ENCODE results near the gene RYR2. TPM values are rescaled to one million over a fixed set of nuclear protein-coding genes. Genes with fewer than 3 reads are reported as not detected.

RYR2 gene
- total and polyA plus RNA-seq, 2 of the 8 experiments (the other 6 are each of a cell fraction or from before 2014, with no cell fraction given): 1.3 to 4.4 TPM

- TF ChIP-seq CEBPB (IDR thresholded peaks at IDR 0.05; ENCODE audit: low read depth, low read length) (no peak), TAF7 (optimal IDR thresholded peaks at IDR 0.05; ENCODE audit: borderline replicate concordance, low read depth, low read length) (no peak), KDM5A (IDR thresholded peaks at IDR 0.05; ENCODE audit: low read length) (no peak), RAD21 (IDR thresholded peaks at IDR 0.05 in 1 of 2, conservative IDR thresholded peaks at IDR 0.05 in 1 of 2; ENCODE audit: low read depth in 2 of 2, low read length in 2 of 2) (no peak), SP4 (IDR thresholded peaks at IDR 0.05; ENCODE audit: low read length) (no peak), GABPA (IDR thresholded peaks at IDR 0.05; ENCODE audit: borderline replicate concordance, insufficient read depth, low read length) (no peak)
- TF ChIP-seq, protein P1, sequence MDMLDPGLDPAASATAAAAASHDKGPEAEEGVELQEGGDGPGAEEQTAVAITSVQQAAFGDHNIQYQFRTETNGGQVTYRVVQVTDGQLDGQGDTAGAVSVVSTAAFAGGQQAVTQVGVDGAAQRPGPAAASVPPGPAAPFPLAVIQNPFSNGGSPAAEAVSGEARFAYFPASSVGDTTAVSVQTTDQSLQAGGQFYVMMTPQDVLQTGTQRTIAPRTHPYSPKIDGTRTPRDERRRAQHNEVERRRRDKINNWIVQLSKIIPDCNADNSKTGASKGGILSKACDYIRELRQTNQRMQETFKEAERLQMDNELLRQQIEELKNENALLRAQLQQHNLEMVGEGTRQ (IDR thresholded peaks at IDR 0.05; ENCODE audit: low read length): no peak
Measured at GRCh38 chr1:237875291-237875690, 833.3 kb downstream of the RYR2 start.

More at GRCh38 chr1:237875291-237875690, 833.3 kb downstream of the RYR2 start:
- no peak overlapping the region for H3K4me3 ChIP-seq (ENCODE audit: extremely low read depth in 1 of 4, insufficient read depth in 2 of 4, low read depth in 3 of 4, low read length in 4 of 4)
- 92% methylated on average over 8 of the region's 8 CpGs; no CpG with 5 or more reads in 1 of the 2 experiments for WGBS, 2 experiments (ENCODE audit: extremely low coverage in 1 of 2, insufficient coverage in 1 of 2, insufficient read length in 1 of 2, insufficient replicate concordance in 2 of 2, low coverage in 1 of 2, low lambda C conversion rate in 2 of 2, missing lambda C conversion rate in 1 of 2)
- H4K20me1 ChIP-seq (replicated peaks in 1 of 2; ENCODE audit: control insufficient read depth in 1 of 2, insufficient read depth in 2 of 2, low read length in 2 of 2): no peaks in the 10 kb centered on the region
- no peak overlapping the region for H3K9ac ChIP-seq (replicated peaks in 1 of 4; ENCODE audit: extremely low read depth in 1 of 4, low read depth in 3 of 4, low read length in 3 of 4)
- no peak overlapping the region for H2BK5ac ChIP-seq (ENCODE audit: low read depth, low read length)
- no peaks in the 10 kb centered on the region for H3K9me3 ChIP-seq (ENCODE audit: insufficient read depth in 2 of 2, low read depth in 1 of 2, low read length in 1 of 2)
- H2AFZ ChIP-seq (ENCODE audit: low read length): no peak overlapping the region
- H3K4me2 ChIP-seq (ENCODE audit: insufficient read depth in 1 of 2, low read depth in 2 of 2, low read length in 2 of 2): no peak overlapping the region
- no peak overlapping the region for H3K23ac ChIP-seq (ENCODE audit: insufficient read length)
- no peak for FAIRE-seq
- no peaks in the 10 kb centered on the region for H3K79me1 ChIP-seq (ENCODE audit: low read depth, low read length)
- DNase-seq (ENCODE audit: low read depth in 1 of 2, low spot score in 2 of 2): no peak
- no peak overlapping the region for H3K4ac ChIP-seq (replicated peaks; ENCODE audit: insufficient read length, low read depth, low read length)
- no peak overlapping the region for H2BK12ac ChIP-seq (ENCODE audit: low read depth, low read length)
- no peak overlapping the region for H4K91ac ChIP-seq (replicated peaks; ENCODE audit: insufficient read length, low read length)
- no peak overlapping the region for H3K14ac ChIP-seq (ENCODE audit: insufficient read length)
- H3K36me3 ChIP-seq (ENCODE audit: control insufficient read depth in 2 of 4, insufficient read depth in 4 of 4, low read length in 3 of 4): no peaks in the 10 kb centered on the region
- no peak overlapping the region for H3K56ac ChIP-seq (replicated peaks; ENCODE audit: insufficient read length, low read depth, low read length)
- no peaks in the 10 kb centered on the region for H3K27me3 ChIP-seq (replicated peaks in 1 of 4; ENCODE audit: control insufficient read depth in 3 of 4, extremely low read depth in 1 of 4, insufficient read depth in 3 of 4, low read length in 3 of 4)
- H3K4me1 ChIP-seq (replicated peaks in 1 of 4; ENCODE audit: control insufficient read depth in 3 of 4, insufficient read depth in 4 of 4, low read length in 3 of 4): peaks cover 0 to 6% (median 2%) of the 10 kb centered on the region in 4 experiments; a peak in 3 of 7 replicates
- no peak overlapping the region for H4K5ac ChIP-seq (ENCODE audit: insufficient read length, low read depth, low read length)
- no peaks in the 10 kb centered on the region for H3K79me2 ChIP-seq (ENCODE audit: control insufficient read depth in 1 of 2, insufficient read depth in 2 of 2, low read length in 2 of 2)
- H2BK15ac ChIP-seq (ENCODE audit: low read length): no peak overlapping the region
- POLR2A ChIA-PET (ENCODE audit: partially characterized antibody): no interaction called here
- H3K23me2 ChIP-seq (ENCODE audit: low read depth, low read length): no peaks in the 10 kb centered on the region
- H3K27ac ChIP-seq (ENCODE audit: low read depth, low read length): no peak overlapping the region
- H2AK5ac ChIP-seq (ENCODE audit: low read depth, low read length): no peak overlapping the region
- no peak overlapping the region for H4K8ac ChIP-seq (ENCODE audit: extremely low read depth, insufficient read depth, low read length)
- no peak overlapping the region for H2BK20ac ChIP-seq (ENCODE audit: low read length)
- CTCF ChIA-PET (ENCODE audit: partially characterized antibody): interaction anchor here (1.2 to 9.8 kb wide), 5 partner anchors 11 to 68 kb away, joined by 3 to 54 read pairs (median 7); no protein-coding TSS in a partner anchor
- no peak overlapping the region for H2BK120ac ChIP-seq (replicated peaks; ENCODE audit: low read depth, low read length)
- no peak overlapping the region for H3K18ac ChIP-seq (ENCODE audit: extremely low read depth, low read length)
